Caco-2 (cell line): Measurements from ENCODE around the gene NUP210. TPM values are rescaled to one million over a fixed set of nuclear protein-coding genes. Genes with fewer than 3 reads are reported as not detected.

Source experiments
- BruUV-seq: library from RNA; stranded (reverse); fragments of 400-500 nt; replicated peaks from 2 replicates; lab custom pipeline; 2021; lab: Mats Ljungman, UMichigan
- CTCF ChIA-PET: fragments of 300-600 bp; sonication (Branson Sonifier 250); formaldehyde crosslinking; loops from one replicate; lab custom pipeline; 2022; ENCODE audit warnings: antibody characterized with exemption; lab: Charles Lee
- POLR2A ChIA-PET: fragments of 300-600 bp; sonication (Branson Sonifier 250); formaldehyde crosslinking; loops from one replicate; lab custom pipeline; 2022; ENCODE audit warnings: antibody characterized with exemption; lab: Charles Lee
- DNase-seq, 2 experiments: peaks; one replicate each; pipeline versions ENCODE4 v3.0.0 to v3.0.0-alpha.2; 2020 to 2022
- H3K27me3 ChIP-seq: replicated peaks from 2 replicates; pipeline ENCODE4 v1.6.0; 2011; ENCODE audit warnings: low read length; ENCODE audit not compliant: control insufficient read depth, insufficient read depth
- H3K36me3 ChIP-seq: 2 replicates; pipeline ENCODE4 v1.5.1; 2011; ENCODE audit warnings: low read length; ENCODE audit not compliant: control insufficient read depth, insufficient read depth
- H3K4me1 ChIP-seq: fragments of 250-450 bp; sonication (Bioruptor Pico); 2 replicates; pipeline ENCODE4 v1.5.1; 2020; ENCODE audit warnings: mild to moderate bottlenecking
- H3K4me3 ChIP-seq: 2 replicates; pipeline ENCODE4 v1.5.1; 2011; ENCODE audit warnings: low read depth, mild to moderate bottlenecking, control low read depth, low read length
- H3K9me3 ChIP-seq: fragments of 250-450 bp; sonication (Bioruptor Pico); 2 replicates; pipeline ENCODE4 v1.5.1; 2020; ENCODE audit warnings: mild to moderate bottlenecking, moderate library complexity
- H3K27ac Mint-ChIP-seq: one replicate; pipeline ENCODE4 v1.8.0; 2022; ENCODE audit warnings: mixed read lengths; ENCODE audit not compliant: unreplicated experiment
- H3K27me3 Mint-ChIP-seq: one replicate; pipeline ENCODE4 v1.8.0; 2022; ENCODE audit warnings: mixed read lengths; ENCODE audit not compliant: insufficient read depth, unreplicated experiment
- H3K36me3 Mint-ChIP-seq: one replicate; pipeline ENCODE4 v1.8.0; 2022; ENCODE audit warnings: mild to moderate bottlenecking, mixed read lengths; ENCODE audit not compliant: insufficient read depth, unreplicated experiment
- H3K4me1 Mint-ChIP-seq: one replicate; pipeline ENCODE4 v1.8.0; 2022; ENCODE audit warnings: low read depth, mixed read lengths; ENCODE audit not compliant: unreplicated experiment
- H3K4me3 Mint-ChIP-seq: one replicate; pipeline ENCODE4 v1.8.0; 2022; ENCODE audit warnings: mild to moderate bottlenecking, moderate library complexity, mixed read lengths; ENCODE audit not compliant: unreplicated experiment
- H3K9me3 Mint-ChIP-seq: one replicate; pipeline ENCODE4 v1.8.0; 2022; ENCODE audit warnings: mixed read lengths; ENCODE audit not compliant: unreplicated experiment
- intact Hi-C: fragments of 100-400 bp; cut with micrococcal nuclease; formaldehyde crosslinking; loops from one replicate; pipeline ENCODE4 v1.10.0; 2022; ENCODE audit not compliant: unreplicated experiment
- total RNA-seq: library from RNA; stranded (reverse); gene quantifications from 2 replicates; pipeline ENCODE4 v1.2.3, GENCODE V29; 2022
- TF ChIP-seq, protein P1 (sequence below), 2 experiments: fragments of 200-600 bp in 1 of 2; IDR thresholded peaks; 1 replicate in 1 of 2; 2 replicates in 1 of 2; pipeline versions ENCODE4 v1.5.1 to v1.8.0; 2011 to 2022; ENCODE audit warnings: antibody characterized with exemption in 1 of 2, control low read depth in 1 of 2, inconsistent platforms in 1 of 2, low read depth in 1 of 2, low read length in 1 of 2, mild to moderate bottlenecking in 1 of 2, moderate library complexity in 1 of 2; ENCODE audit not compliant: insufficient read depth in 1 of 2, severe bottlenecking in 1 of 2, unreplicated experiment in 1 of 2

NUP210 gene
- total RNA-seq, 1 experiment from 2014 or later: 63.7 TPM

DNA sequence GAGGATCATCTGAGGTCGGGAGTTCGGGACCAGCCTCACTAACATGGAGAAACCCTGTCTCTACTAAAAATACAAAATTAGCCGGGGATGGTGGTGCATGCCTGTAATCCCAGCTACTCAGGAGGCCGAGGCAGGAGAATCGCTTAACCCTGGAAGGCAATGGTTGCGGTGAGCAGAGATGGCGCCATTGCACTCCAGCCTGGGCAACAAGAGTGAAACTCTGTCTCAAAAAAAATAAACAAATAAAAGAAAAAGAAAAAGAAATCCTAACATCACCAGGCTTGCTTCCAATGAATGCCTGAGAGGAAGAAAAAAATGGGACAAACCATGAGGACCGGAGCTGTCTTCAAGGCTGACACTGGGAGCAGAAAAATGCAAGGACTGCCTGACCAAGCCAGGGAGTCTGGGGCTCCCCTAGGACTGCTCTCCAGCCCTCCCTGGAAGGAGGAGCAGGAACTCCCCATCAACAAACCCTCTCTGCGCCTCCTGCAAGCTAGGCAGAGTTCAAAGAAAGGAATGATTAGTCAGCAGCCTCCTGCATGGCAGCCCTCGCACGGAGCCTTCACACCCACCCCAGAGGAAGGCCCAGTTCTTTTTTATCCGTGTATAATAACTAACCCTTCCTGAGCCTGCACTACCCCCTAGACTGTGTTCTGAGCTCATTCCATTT, 55.4 kb downstream of the NUP210 start:
- ChIA-PET POLR2A (no interaction called here), CTCF (no interaction called here)
- intact Hi-C loops: no loop called here
- Mint-ChIP-seq H3K4me3 (no peak overlapping the region), H3K27ac (no peak overlapping the region), H3K36me3 (peaks cover 52% of the 10 kb centered on the region), H3K27me3 (no peaks in the 10 kb centered on the region), H3K9me3 (no peaks in the 10 kb centered on the region), H3K4me1 (no peaks in the 10 kb centered on the region)
- Histone ChIP-seq H3K27me3 (no peaks in the 10 kb centered on the region), H3K36me3 (peaks cover 1% of the 10 kb centered on the region; the same call in 1 of the 2 replicates), H3K4me1 (no peaks in the 10 kb centered on the region), H3K4me3 (no peak overlapping the region), H3K9me3 (no peaks in the 10 kb centered on the region)
- TF ChIP-seq, protein P1, sequence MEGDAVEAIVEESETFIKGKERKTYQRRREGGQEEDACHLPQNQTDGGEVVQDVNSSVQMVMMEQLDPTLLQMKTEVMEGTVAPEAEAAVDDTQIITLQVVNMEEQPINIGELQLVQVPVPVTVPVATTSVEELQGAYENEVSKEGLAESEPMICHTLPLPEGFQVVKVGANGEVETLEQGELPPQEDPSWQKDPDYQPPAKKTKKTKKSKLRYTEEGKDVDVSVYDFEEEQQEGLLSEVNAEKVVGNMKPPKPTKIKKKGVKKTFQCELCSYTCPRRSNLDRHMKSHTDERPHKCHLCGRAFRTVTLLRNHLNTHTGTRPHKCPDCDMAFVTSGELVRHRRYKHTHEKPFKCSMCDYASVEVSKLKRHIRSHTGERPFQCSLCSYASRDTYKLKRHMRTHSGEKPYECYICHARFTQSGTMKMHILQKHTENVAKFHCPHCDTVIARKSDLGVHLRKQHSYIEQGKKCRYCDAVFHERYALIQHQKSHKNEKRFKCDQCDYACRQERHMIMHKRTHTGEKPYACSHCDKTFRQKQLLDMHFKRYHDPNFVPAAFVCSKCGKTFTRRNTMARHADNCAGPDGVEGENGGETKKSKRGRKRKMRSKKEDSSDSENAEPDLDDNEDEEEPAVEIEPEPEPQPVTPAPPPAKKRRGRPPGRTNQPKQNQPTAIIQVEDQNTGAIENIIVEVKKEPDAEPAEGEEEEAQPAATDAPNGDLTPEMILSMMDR (IDR thresholded peaks at IDR 0.05; ENCODE audit: insufficient read depth in 1 of 2, low read depth in 1 of 2, low read length in 1 of 2, severe bottlenecking in 1 of 2, unreplicated experiment in 1 of 2): no peak
- no peak for DNase-seq
- no TSS peak for BruUV-seq

DNA sequence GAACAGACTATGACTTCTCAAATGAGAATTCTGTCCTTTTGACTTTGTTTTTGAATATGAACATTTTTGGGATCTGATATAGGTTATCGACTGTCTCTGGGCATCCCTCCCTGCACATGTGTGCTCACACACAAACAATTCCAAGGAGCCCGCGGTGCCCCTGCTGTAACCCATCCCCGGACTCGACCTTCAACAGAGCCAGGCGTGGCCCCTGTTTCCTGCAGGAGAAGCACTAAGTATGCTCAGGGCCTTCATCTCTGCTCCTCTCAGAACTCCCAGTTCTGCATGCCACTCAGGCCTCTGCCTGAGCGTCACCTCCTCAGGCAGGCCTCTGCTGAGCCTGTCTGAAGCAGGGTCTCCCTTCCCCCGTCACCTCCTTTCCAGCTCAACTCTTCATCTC, 57.6 kb downstream of the NUP210 start:
- H3K4me1 Mint-ChIP-seq: no peaks in the 10 kb centered on the region
- no peaks in the 10 kb centered on the region for H3K9me3 Mint-ChIP-seq
- Histone ChIP-seq H3K9me3 (no peaks in the 10 kb centered on the region), H3K27me3 (no peaks in the 10 kb centered on the region), H3K36me3 (peaks cover 1% of the 10 kb centered on the region; the same call in 1 of the 2 replicates), H3K4me1 (no peaks in the 10 kb centered on the region), H3K4me3 (no peak overlapping the region)
- peaks cover 55% of the 10 kb centered on the region for H3K36me3 Mint-ChIP-seq
- ChIA-PET CTCF (no interaction called here), POLR2A (no interaction called here)
- H3K4me3 Mint-ChIP-seq: no peak overlapping the region
- TF ChIP-seq, protein P1 (IDR thresholded peaks at IDR 0.05; ENCODE audit: insufficient read depth in 1 of 2, low read depth in 1 of 2, low read length in 1 of 2, severe bottlenecking in 1 of 2, unreplicated experiment in 1 of 2): no peak
- peak overlapping the region; percentile 35 for H3K27ac Mint-ChIP-seq
- H3K27me3 Mint-ChIP-seq: no peaks in the 10 kb centered on the region
- BruUV-seq: no TSS peak
- intact Hi-C loops: no loop called here
- no peak for DNase-seq

- no peak for DNase-seq
- Mint-ChIP-seq H3K27me3 (no peaks in the 10 kb centered on the region), H3K4me1 (no peaks in the 10 kb centered on the region), H3K9me3 (no peaks in the 10 kb centered on the region), H3K36me3 (peaks cover 47% of the 10 kb centered on the region), H3K27ac (no peak overlapping the region), H3K4me3 (no peak overlapping the region)
- H3K27me3 ChIP-seq: no peaks in the 10 kb centered on the region
- intact Hi-C loops: no loop called here
- H3K9me3 ChIP-seq: no peaks in the 10 kb centered on the region
- H3K4me1 ChIP-seq: no peaks in the 10 kb centered on the region
- ChIA-PET CTCF (no interaction called here), POLR2A (no interaction called here)
- BruUV-seq: no TSS peak
- no peaks in the 10 kb centered on the region; the same call in 1 of the 2 replicates for H3K36me3 ChIP-seq
- no peak overlapping the region for H3K4me3 ChIP-seq
- TF ChIP-seq, protein P1 (IDR thresholded peaks at IDR 0.05; ENCODE audit: insufficient read depth in 1 of 2, low read depth in 1 of 2, low read length in 1 of 2, severe bottlenecking in 1 of 2, unreplicated experiment in 1 of 2): no peak
Measured at GRCh38 chr3:13359916-13360315, 60.2 kb downstream of the NUP210 start.
